Keratinocyte (primary cell): ENCODE measurements around the gene KCNK10. TPM values are rescaled to one million over a fixed set of nuclear protein-coding genes. Genes with fewer than 3 reads are reported as not detected.

Experiments
- DNase-seq: peaks from one replicate; pipeline ENCODE4 v3.0.0-alpha.2; 2011; ENCODE audit warnings: low read depth, missing footprints, low spot score
- FAIRE-seq: peaks from 2 replicates; lab custom pipeline; 2011; peaks lifted over from hg19 to GRCh38; lab: Jason Lieb, UNC
- H2AFZ ChIP-seq: 2 replicates; pipeline ENCODE4 v1.6.0; 2012; ENCODE audit warnings: low read length, control low read depth, inconsistent platforms; ENCODE audit not compliant: control insufficient read depth
- H3K27ac ChIP-seq: 2 replicates; pipeline ENCODE4 v1.5.1; 2011; ENCODE audit warnings: low read length; ENCODE audit not compliant: control insufficient read depth, insufficient read depth
- H3K27me3 ChIP-seq: 3 replicates; pipeline ENCODE4 v1.6.0; 2011; ENCODE audit warnings: low read length; ENCODE audit not compliant: control insufficient read depth, insufficient read depth; ENCODE audit errors: extremely low read depth
- H3K36me3 ChIP-seq, 2 experiments: 2 replicates in 1 of 2; 3 replicates in 1 of 2; pipeline ENCODE4 v1.5.1; 2011; ENCODE audit warnings: low read length in 2 of 2, mild to moderate bottlenecking in 1 of 2; ENCODE audit not compliant: control insufficient read depth in 2 of 2, insufficient read depth in 2 of 2; ENCODE audit errors: extremely low read depth in 1 of 2
- H3K4me1 ChIP-seq: 3 replicates; pipeline ENCODE4 v1.5.1; 2011; ENCODE audit warnings: low read length; ENCODE audit not compliant: control insufficient read depth, insufficient read depth; ENCODE audit errors: extremely low read depth
- H3K4me2 ChIP-seq: 3 replicates; pipeline ENCODE4 v1.6.0; 2011; ENCODE audit warnings: low read depth, low read length; ENCODE audit not compliant: control insufficient read depth, insufficient read depth; ENCODE audit errors: extremely low read depth
- H3K4me3 ChIP-seq, 3 experiments: fragments of 200-600 bp in 1 of 3; sonication (generic) in 1 of 3; 2 replicates in 2 of 3; 3 replicates in 1 of 3; pipeline ENCODE4 v1.5.1; 2011 to 2016; ENCODE audit warnings: low read length in 3 of 3, mild to moderate bottlenecking in 3 of 3, control low read depth in 2 of 3, inconsistent platforms in 1 of 3, low read depth in 1 of 3, mixed read lengths in 1 of 3, mixed run types in 1 of 3, moderate library complexity in 1 of 3; ENCODE audit not compliant: control insufficient read depth in 2 of 3, insufficient read depth in 2 of 3; ENCODE audit errors: extremely low read depth in 1 of 3
- H3K79me2 ChIP-seq: 2 replicates; pipeline ENCODE4 v1.6.0; 2012; ENCODE audit warnings: low read length; ENCODE audit not compliant: control insufficient read depth, insufficient read depth
- H3K9ac ChIP-seq: 3 replicates; pipeline ENCODE4 v1.6.0; 2011; ENCODE audit warnings: low read length; ENCODE audit not compliant: control insufficient read depth, insufficient read depth; ENCODE audit errors: extremely low read depth
- H3K9me1 ChIP-seq: 3 replicates; pipeline ENCODE4 v1.6.0; 2011; ENCODE audit warnings: low read length; ENCODE audit not compliant: control insufficient read depth, insufficient read depth; ENCODE audit errors: extremely low read depth
- H3K9me3 ChIP-seq: 2 replicates; pipeline ENCODE4 v1.5.1; 2012; ENCODE audit warnings: low read depth, low read length; ENCODE audit not compliant: control insufficient read depth
- H4K20me1 ChIP-seq: 3 replicates; pipeline ENCODE4 v1.6.0; 2011; ENCODE audit warnings: low read length; ENCODE audit not compliant: control insufficient read depth, insufficient read depth; ENCODE audit errors: extremely low read depth
- EZH2 ChIP-seq: IDR thresholded peaks from one replicate; pipeline ENCODE4 v1.6.1; 2012; ENCODE audit warnings: inconsistent platforms, mild to moderate bottlenecking, low read length, moderate library complexity
- dilution Hi-C: fragments of 300-500 bp; cut with MboI; formaldehyde crosslinking; loops from one replicate; pipeline ENCODE4 v1.7.0; 2020; ENCODE audit warnings: low sequenced_read_pairs; ENCODE audit not compliant: extremely low pct_ligation_motif_present
- polyA plus RNA-seq, 5 experiments: library from polyadenylated mRNA; depleted of rRNA in 3 of 5; stranded (reverse) in 3 of 5; stranded (forward) in 1 of 5; unstranded in 1 of 5; fragments of >200 nt; gene quantifications; 1 replicate in 1 of 5; 2 replicates in 3 of 5; 3 replicates in 1 of 5; pipeline versions ENCODE4 v1.2.1 to v1.2.3, GENCODE V29; 2011 to 2012; ENCODE audit warnings: missing spikeins in 2 of 5, low read depth in 1 of 5, low replicate concordance in 1 of 5
- TF ChIP-seq, protein P1 (sequence below), 3 experiments: IDR thresholded peaks in 1 of 3; conservative IDR thresholded peaks in 1 of 3; optimal IDR thresholded peaks in 1 of 3; 2 replicates in 2 of 3; 3 replicates in 1 of 3; pipeline versions ENCODE3 to v1.5.1; 2011; ENCODE audit warnings: low read length in 3 of 3, mild to moderate bottlenecking in 3 of 3, moderate library complexity in 2 of 3, control low read depth in 1 of 3, inconsistent platforms in 1 of 3; ENCODE audit not compliant: insufficient read depth in 2 of 3; ENCODE audit errors: extremely low read depth in 1 of 3

KCNK10 gene
- polyA plus RNA-seq, 1 donor (not counting 4 experiments of a cell fraction or from before 2014, with no cell fraction given): 0.79 TPM

DNA sequence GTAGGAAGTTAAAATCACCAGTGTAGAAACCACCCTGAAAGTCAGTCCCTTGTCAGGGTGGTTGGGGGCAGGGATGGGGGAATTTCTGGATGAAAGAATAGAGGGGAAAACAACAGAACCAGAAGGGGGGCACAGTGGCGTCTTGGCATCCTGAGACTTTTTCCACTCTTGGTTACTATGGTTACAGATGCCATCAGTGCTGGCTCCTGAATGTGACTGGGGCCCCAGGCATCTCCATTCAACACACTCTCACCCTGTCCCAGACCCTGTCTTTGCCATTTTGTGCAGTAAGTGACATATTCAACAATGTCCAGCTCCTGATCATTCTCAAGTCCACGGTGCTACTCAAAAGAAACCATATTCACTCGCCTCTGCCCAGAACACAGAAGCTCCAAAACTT lies 11.3 kb downstream of the KCNK10 start:
- Histone ChIP-seq H3K9me1 (no peaks in the 10 kb centered on the region), H3K9me3 (no peaks in the 10 kb centered on the region), H3K4me1 (no peaks in the 10 kb centered on the region), H4K20me1 (no peaks in the 10 kb centered on the region), H2AFZ (no peak overlapping the region), H3K9ac (no peak overlapping the region), H3K4me3 (no peak overlapping the region), H3K79me2 (no peaks in the 10 kb centered on the region), H3K36me3 (no peaks in the 10 kb centered on the region), H3K27me3 (no peaks in the 10 kb centered on the region), H3K4me2 (no peak overlapping the region), H3K27ac (no peak overlapping the region)
- TF ChIP-seq, protein P1, sequence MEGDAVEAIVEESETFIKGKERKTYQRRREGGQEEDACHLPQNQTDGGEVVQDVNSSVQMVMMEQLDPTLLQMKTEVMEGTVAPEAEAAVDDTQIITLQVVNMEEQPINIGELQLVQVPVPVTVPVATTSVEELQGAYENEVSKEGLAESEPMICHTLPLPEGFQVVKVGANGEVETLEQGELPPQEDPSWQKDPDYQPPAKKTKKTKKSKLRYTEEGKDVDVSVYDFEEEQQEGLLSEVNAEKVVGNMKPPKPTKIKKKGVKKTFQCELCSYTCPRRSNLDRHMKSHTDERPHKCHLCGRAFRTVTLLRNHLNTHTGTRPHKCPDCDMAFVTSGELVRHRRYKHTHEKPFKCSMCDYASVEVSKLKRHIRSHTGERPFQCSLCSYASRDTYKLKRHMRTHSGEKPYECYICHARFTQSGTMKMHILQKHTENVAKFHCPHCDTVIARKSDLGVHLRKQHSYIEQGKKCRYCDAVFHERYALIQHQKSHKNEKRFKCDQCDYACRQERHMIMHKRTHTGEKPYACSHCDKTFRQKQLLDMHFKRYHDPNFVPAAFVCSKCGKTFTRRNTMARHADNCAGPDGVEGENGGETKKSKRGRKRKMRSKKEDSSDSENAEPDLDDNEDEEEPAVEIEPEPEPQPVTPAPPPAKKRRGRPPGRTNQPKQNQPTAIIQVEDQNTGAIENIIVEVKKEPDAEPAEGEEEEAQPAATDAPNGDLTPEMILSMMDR (optimal IDR thresholded peaks at IDR 0.05 in 1 of 3, IDR thresholded peaks at IDR 0.05 in 1 of 3, conservative IDR thresholded peaks at IDR 0.05 in 1 of 3; ENCODE audit: extremely low read depth in 1 of 3, insufficient read depth in 2 of 3, low read length in 3 of 3): no peak
- dilution Hi-C loops: no loop called here
- FAIRE-seq: no peak
- DNase-seq: no peak

- Histone ChIP-seq H3K36me3 (no peaks in the 10 kb centered on the region), H3K9ac (no peak overlapping the region), H2AFZ (no peak overlapping the region), H3K79me2 (no peaks in the 10 kb centered on the region), H3K9me3 (no peaks in the 10 kb centered on the region), H3K9me1 (no peaks in the 10 kb centered on the region), H3K27me3 (no peaks in the 10 kb centered on the region), H3K4me2 (no peak overlapping the region), H3K4me1 (no peaks in the 10 kb centered on the region), H3K27ac (no peak overlapping the region), H3K4me3 (no peak overlapping the region), H4K20me1 (no peaks in the 10 kb centered on the region)
- DNase-seq: no peak
- no peak for TF ChIP-seq EZH2
- TF ChIP-seq, protein P1 (optimal IDR thresholded peaks at IDR 0.05 in 1 of 3, IDR thresholded peaks at IDR 0.05 in 1 of 3, conservative IDR thresholded peaks at IDR 0.05 in 1 of 3; ENCODE audit: extremely low read depth in 1 of 3, insufficient read depth in 2 of 3, low read length in 3 of 3): no peak
- no peak for FAIRE-seq
- dilution Hi-C loops: no loop called here
These were observed 12.6 kb downstream of the KCNK10 start for GRCh38 chr14:88310449-88310848.
